ENCODE data around the gene OR4N2.
"Not testable (repeated sequence)": the region's sequence is repeated elsewhere in the genome, so short reads cannot be mapped to it uniquely, and the experiment has no call there.

The OR4N2 gene

GRCh38 chr14:19803470-19803869 lies at the start of gene OR4N2:
Gene OR4N2, plus strand, starts transcription at chr14:19803770. Its CDS starts 23,679 bp downstream, at chr14:19827449.
- not testable (repeated sequence) for DNase-seq

- DNase-seq: no peak
Measured at GRCh38 chr14:19754172-19754571, 49.4 kb upstream of the OR4N2 start.

- DNase-seq: not testable (repeated sequence)
Measured at GRCh38 chr14:19771491-19771890, 32.1 kb upstream of the OR4N2 start.

GRCh38 chr14:19771895-19772430 lies 31.6 kb upstream of the OR4N2 start:
- no peak for DNase-seq

- not testable (repeated sequence) for DNase-seq
Measured at GRCh38 chr14:19772454-19772853, 31.1 kb upstream of the OR4N2 start.

GRCh38 chr14:19773204-19773603 lies 30.4 kb upstream of the OR4N2 start, which contains the start of gene OR4M1:
Gene OR4M1, plus strand, starts transcription at chr14:19773504. Its CDS starts 6,819 bp downstream, at chr14:19780323.
- DNase-seq: not testable (repeated sequence)

- no peak for DNase-seq
Measured at GRCh38 chr14:19775587-19775986, 28.0 kb upstream of the OR4N2 start.

GRCh38 chr14:19785848-19786247 lies 17.7 kb upstream of the OR4N2 start:
- not testable (repeated sequence) for DNase-seq

GRCh38 chr14:19787318-19787717 lies 16.3 kb upstream of the OR4N2 start:
- DNase-seq: not testable (repeated sequence)

GRCh38 chr14:19788150-19788549 lies 15.4 kb upstream of the OR4N2 start:
- not testable (repeated sequence) for DNase-seq

- not testable (repeated sequence) for DNase-seq
Measured at GRCh38 chr14:19796520-19797108, 7.0 kb upstream of the OR4N2 start.

- no peak for DNase-seq
Measured at GRCh38 chr14:19799880-19800279, 3.7 kb upstream of the OR4N2 start.

- no peak for DNase-seq
Measured at GRCh38 chr14:19800282-19801117, 3.1 kb upstream of the OR4N2 start.

- DNase-seq: no peak
Measured at GRCh38 chr14:19801118-19801464, 2.5 kb upstream of the OR4N2 start.

GRCh38 chr14:19813171-19813920 lies 9.8 kb downstream of the OR4N2 start:
- DNase-seq: not testable (repeated sequence)

GRCh38 chr14:19819879-19820278 lies 16.3 kb downstream of the OR4N2 start:
- not testable (repeated sequence) for DNase-seq

GRCh38 chr14:19821016-19821415 lies 17.4 kb downstream of the OR4N2 start:
- not testable (repeated sequence) for DNase-seq

- no peak for DNase-seq
Measured at GRCh38 chr14:19823178-19823577, 19.6 kb downstream of the OR4N2 start.

- DNase-seq: no peak
Measured at GRCh38 chr14:19823765-19824164, 20.2 kb downstream of the OR4N2 start.

GRCh38 chr14:19827626-19828244 lies 24.2 kb downstream of the OR4N2 start:
- not testable (repeated sequence) for DNase-seq

GRCh38 chr14:19828314-19828713 lies 24.7 kb downstream of the OR4N2 start:
- no peak for DNase-seq

- DNase-seq: not testable (repeated sequence)
Measured at GRCh38 chr14:19834203-19834848, 30.8 kb downstream of the OR4N2 start.
